ENCODE measurements around the gene SHANK2.

Gene SHANK2

GRCh38 chr11:71215425-71215965 lies 36.9 kb downstream of the SHANK2 start:
- no peak for DNase-seq

- no peak for DNase-seq
Observed at GRCh38 chr11:71214553-71215424, 37.6 kb downstream of the SHANK2 start.

- no peak for DNase-seq
Observed at GRCh38 chr11:71213696-71214552, 38.5 kb downstream of the SHANK2 start.

- no peak for DNase-seq
Observed at GRCh38 chr11:71212871-71213559, 39.4 kb downstream of the SHANK2 start.

GRCh38 chr11:71211631-71212030 lies 40.7 kb downstream of the SHANK2 start:
- no peak for DNase-seq

- DNase-seq = no peak
Observed at GRCh38 chr11:71210861-71211260, 41.5 kb downstream of the SHANK2 start.

- DNase-seq = no peak
Observed at GRCh38 chr11:71209656-71210055, 42.7 kb downstream of the SHANK2 start.

- DNase-seq = no peak
Observed at GRCh38 chr11:71209181-71209580, 43.2 kb downstream of the SHANK2 start.

GRCh38 chr11:71208011-71208774 lies 44.2 kb downstream of the SHANK2 start:
- no peak for DNase-seq

- no peak for DNase-seq
Observed at GRCh38 chr11:71207563-71207962, 44.8 kb downstream of the SHANK2 start.

- DNase-seq = no peak
Observed at GRCh38 chr11:71206186-71206585, 46.2 kb downstream of the SHANK2 start.

GRCh38 chr11:71204748-71205664 lies 47.4 kb downstream of the SHANK2 start:
- no peak for DNase-seq

GRCh38 chr11:71204294-71204693 lies 48.1 kb downstream of the SHANK2 start:
- no peak for DNase-seq

- DNase-seq = no peak
Observed at GRCh38 chr11:71203681-71204080, 48.7 kb downstream of the SHANK2 start.

GRCh38 chr11:71202966-71203365 lies 49.4 kb downstream of the SHANK2 start:
- no peak for DNase-seq

- DNase-seq = no peak
Observed at GRCh38 chr11:71202598-71202944, 49.8 kb downstream of the SHANK2 start.

Data from NCI-H1694 treated with DMSO at 0.1 percent for 48 hours (cell line).